ENCODE measurements around the gene CDYL.

CDYL gene

GRCh38 chr6:4903751-4904370 is 127.7 kb downstream of the CDYL start:
- no peak for TF ChIP-seq CTCF (conservative IDR thresholded peaks at IDR 0.05; ENCODE audit: low read depth, low read length)
- H3K4me3 ChIP-seq (ENCODE audit: low read length), result no peak overlapping the region
- DNase-seq (ENCODE audit: low read depth), result no peak

- DNase-seq (ENCODE audit: low read depth), result no peak
- no peak overlapping the region for H3K4me3 ChIP-seq (ENCODE audit: low read length)
- TF ChIP-seq CTCF (conservative IDR thresholded peaks at IDR 0.05; ENCODE audit: low read depth, low read length), result no peak
These were observed 128.3 kb downstream of the CDYL start for GRCh38 chr6:4904461-4905025.

- H3K4me3 ChIP-seq (ENCODE audit: low read length), result no peak overlapping the region
- DNase-seq (ENCODE audit: low read depth), result no peak
- no peak for TF ChIP-seq CTCF (conservative IDR thresholded peaks at IDR 0.05; ENCODE audit: low read depth, low read length)
These were observed 129.6 kb downstream of the CDYL start for GRCh38 chr6:4905826-4906225.

GRCh38 chr6:4906293-4907276 is 130.4 kb downstream of the CDYL start:
- no peak for DNase-seq (ENCODE audit: low read depth)

GRCh38 chr6:4907602-4908001 is 131.4 kb downstream of the CDYL start:
- H3K4me3 ChIP-seq (ENCODE audit: low read length), result no peak overlapping the region
- DNase-seq (ENCODE audit: low read depth), result no peak
- no peak for TF ChIP-seq CTCF (conservative IDR thresholded peaks at IDR 0.05; ENCODE audit: low read depth, low read length)

More at GRCh38 chr6:4906293-4907276, 130.4 kb downstream of the CDYL start:
- no peak overlapping the region for H3K4me3 ChIP-seq (ENCODE audit: low read length)
- no peak for TF ChIP-seq CTCF (conservative IDR thresholded peaks at IDR 0.05; ENCODE audit: low read depth, low read length)

GRCh38 chr6:4908062-4908461 is 131.9 kb downstream of the CDYL start:
- H3K4me3 ChIP-seq (ENCODE audit: low read length), result no peak overlapping the region
- DNase-seq (ENCODE audit: low read depth), result no peak

More at GRCh38 chr6:4908062-4908461, 131.9 kb downstream of the CDYL start:
- TF ChIP-seq CTCF (conservative IDR thresholded peaks at IDR 0.05; ENCODE audit: low read depth, low read length), result no peak

All from retinal pigment epithelial cell (primary cell).